Lower lobe of right lung (tissue), 2 donors: ENCODE results near the gene ALDH1L1. TPM values are rescaled to one million over a fixed set of nuclear protein-coding genes. Genes with fewer than 3 reads are reported as not detected.

Experiments
- ATAC-seq, 2 donors: fragments of 200-7000 bp; cut with Tn5 transposase; one replicate each; pipeline ENCODE4 v1.9.1; 2020 to 2022; ENCODE audit warnings: mild to moderate bottlenecking in 2 of 2, moderate library complexity in 2 of 2
- DNase-seq: peaks from one replicate; pipeline ENCODE4 v3.0.0-alpha.2; 2020
- H3K27ac ChIP-seq: fragments of 200-600 bp; one replicate; pipeline ENCODE4 v1.8.0; 2022
- H3K27me3 ChIP-seq: fragments of 200-600 bp; one replicate; pipeline ENCODE4 v1.8.0; 2022; ENCODE audit warnings: low read depth
- H3K36me3 ChIP-seq: fragments of 200-600 bp; one replicate; pipeline ENCODE4 v1.8.0; 2022; ENCODE audit warnings: mild to moderate bottlenecking
- H3K4me1 ChIP-seq: fragments of 200-600 bp; one replicate; pipeline ENCODE4 v1.8.0; 2022
- H3K4me3 ChIP-seq: fragments of 200-600 bp; one replicate; pipeline ENCODE4 v1.8.0; 2022; ENCODE audit warnings: mild to moderate bottlenecking
- H3K9me3 ChIP-seq: fragments of 200-600 bp; one replicate; pipeline ENCODE4 v1.8.0; 2022
- CTCF ChIP-seq: fragments of 200-600 bp; IDR thresholded peaks from one replicate; pipeline ENCODE4 v1.8.0; 2022; ENCODE audit warnings: antibody characterized with exemption, mild to moderate bottlenecking
- intact Hi-C: fragments of 100-400 bp; cut with DNase I; formaldehyde crosslinking; loops from one replicate; pipeline ENCODE4 v1.11.0; 2022
- total RNA-seq: library from RNA; stranded (reverse); fragmentation: NEBNext Ultra II Directional; extraction: Animal tissue kit (Norgen Biotek cat#: 25700); gene quantifications from one replicate; pipeline ENCODE4 v1.2.1, GENCODE V29; 2021
- donor health status: DM: no; HTN: yes; CAD: no; lungs with severe emphysema.

The ALDH1L1 gene
- total RNA-seq, 1 donor from 2014 or later = 2.8 TPM

- DNase-seq = no peak
- H3K27ac ChIP-seq = no peak overlapping the region
- no peaks in the 10 kb centered on the region for H3K9me3 ChIP-seq
- no peaks in the 10 kb centered on the region for H3K4me1 ChIP-seq
- ATAC-seq = no peak
- no peaks in the 10 kb centered on the region for H3K36me3 ChIP-seq
- H3K4me3 ChIP-seq = no peak overlapping the region
- intact Hi-C loops = no loop called here
- no peaks in the 10 kb centered on the region for H3K27me3 ChIP-seq
- TF ChIP-seq CTCF = no peak
Measured at GRCh38 chr3:126107957-126108675, 72.3 kb downstream of the ALDH1L1 start.

GRCh38 chr3:126107203-126107939 is 73.0 kb downstream of the ALDH1L1 start:
- Histone ChIP-seq H3K36me3 (no peaks in the 10 kb centered on the region), H3K4me1 (no peaks in the 10 kb centered on the region), H3K9me3 (no peaks in the 10 kb centered on the region), H3K27me3 (no peaks in the 10 kb centered on the region), H3K27ac (no peak overlapping the region), H3K4me3 (no peak overlapping the region)
- TF ChIP-seq CTCF = no peak
- ATAC-seq (no peak), DNase-seq (no peak)
- intact Hi-C loops = no loop called here

- H3K4me3 ChIP-seq = no peak overlapping the region
- intact Hi-C loops = no loop called here
- no peaks in the 10 kb centered on the region for H3K36me3 ChIP-seq
- no peaks in the 10 kb centered on the region for H3K9me3 ChIP-seq
- ATAC-seq (no peak), DNase-seq (no peak)
- H3K27ac ChIP-seq = no peak overlapping the region
- no peak for TF ChIP-seq CTCF
- H3K4me1 ChIP-seq = no peaks in the 10 kb centered on the region
- no peaks in the 10 kb centered on the region for H3K27me3 ChIP-seq
Measured at GRCh38 chr3:126106336-126107202, 73.8 kb downstream of the ALDH1L1 start.

- H3K27me3 ChIP-seq = no peaks in the 10 kb centered on the region
- no peaks in the 10 kb centered on the region for H3K9me3 ChIP-seq
- H3K27ac ChIP-seq = no peak overlapping the region
- H3K4me3 ChIP-seq = no peak overlapping the region
- H3K4me1 ChIP-seq = no peaks in the 10 kb centered on the region
- DNase-seq (no peak), ATAC-seq (no peak)
- intact Hi-C loops = no loop called here
- no peaks in the 10 kb centered on the region for H3K36me3 ChIP-seq
- TF ChIP-seq CTCF = no peak
Measured at GRCh38 chr3:126105691-126106187, 74.6 kb downstream of the ALDH1L1 start.

- no peaks in the 10 kb centered on the region for H3K9me3 ChIP-seq
- ATAC-seq (no peak), DNase-seq (no peak)
Measured at GRCh38 chr3:126104742-126105605, 75.4 kb downstream of the ALDH1L1 start.

More at GRCh38 chr3:126104742-126105605, 75.4 kb downstream of the ALDH1L1 start:
- no peaks in the 10 kb centered on the region for H3K36me3 ChIP-seq
- intact Hi-C loops = no loop called here
- H3K4me3 ChIP-seq = no peak overlapping the region
- TF ChIP-seq CTCF = no peak
- no peaks in the 10 kb centered on the region for H3K27me3 ChIP-seq
- H3K27ac ChIP-seq = no peak overlapping the region
- no peaks in the 10 kb centered on the region for H3K4me1 ChIP-seq
